Activated gamma-delta T cell treated with Interleukin-2 at 50 U/mL for 16 hours (primary cell): ENCODE data around the gene C1orf74.

ENCODE experiments used
- DNase-seq: peaks from one replicate; pipeline ENCODE4 v3.0.0-alpha.2; 2020

Gene C1orf74

GRCh38 chr1:209741889-209742288 lies 42.5 kb downstream of the C1orf74 start:
- DNase-seq: no peak

GRCh38 chr1:209741193-209741592 lies 43.2 kb downstream of the C1orf74 start:
- no peak for DNase-seq

GRCh38 chr1:209738270-209738669 lies 46.1 kb downstream of the C1orf74 start:
- no peak for DNase-seq

GRCh38 chr1:209737118-209737505 lies 47.2 kb downstream of the C1orf74 start:
- DNase-seq: no peak

GRCh38 chr1:209736490-209737117 lies 47.8 kb downstream of the C1orf74 start:
- DNase-seq: no peak

- no peak for DNase-seq
Observed at GRCh38 chr1:209733409-209734192, 50.8 kb downstream of the C1orf74 start.

- no peak for DNase-seq
Observed at GRCh38 chr1:209732725-209733124, 51.6 kb downstream of the C1orf74 start.

GRCh38 chr1:209729436-209729835 lies 54.9 kb downstream of the C1orf74 start:
- DNase-seq: no peak
